Neutrophil (primary cell): ENCODE results near the gene FHL2.

ENCODE experiments used
- H3K27ac ChIP-seq: fragments of 200-600 bp; sonication (generic); 2 replicates; pipeline ENCODE4 v1.5.1; 2016; ENCODE audit warnings: mild to moderate bottlenecking, moderate library complexity
- H3K27me3 ChIP-seq: fragments of 200-600 bp; sonication (generic); 2 replicates; pipeline ENCODE4 v1.6.0; 2016; ENCODE audit warnings: mild to moderate bottlenecking
- H3K36me3 ChIP-seq: fragments of 200-600 bp; sonication (generic); 2 replicates; pipeline ENCODE4 v1.5.1; 2017
- H3K4me1 ChIP-seq, 2 experiments: fragments of 200-600 bp in 1 of 2; sonication (generic) in 1 of 2; 1 replicate in 1 of 2; 2 replicates in 1 of 2; pipeline versions ENCODE4 v1.5.1 to v1.6.1; 2013 to 2016; ENCODE audit warnings: low read depth in 1 of 2, low read length in 1 of 2, mild to moderate bottlenecking in 1 of 2, moderate library complexity in 1 of 2; ENCODE audit not compliant: control insufficient read depth in 1 of 2, insufficient read depth in 1 of 2
- H3K4me3 ChIP-seq, 2 experiments: fragments of 200-600 bp in 1 of 2; sonication (generic) in 1 of 2; 1 replicate in 1 of 2; 2 replicates in 1 of 2; pipeline ENCODE4 v1.5.1; 2013 to 2016; ENCODE audit warnings: low read depth in 1 of 2, low read length in 1 of 2, mild to moderate bottlenecking in 1 of 2, moderate library complexity in 1 of 2
- H3K9me3 ChIP-seq: fragments of 200-600 bp; sonication (generic); 2 replicates; pipeline ENCODE4 v1.5.1; 2016
- TF ChIP-seq, protein P1 (sequence below): fragments of 200-600 bp; sonication (generic); IDR thresholded peaks from 2 replicates; pipeline ENCODE4 v1.5.1; 2016; ENCODE audit warnings: antibody characterized with exemption

The FHL2 gene

DNA sequence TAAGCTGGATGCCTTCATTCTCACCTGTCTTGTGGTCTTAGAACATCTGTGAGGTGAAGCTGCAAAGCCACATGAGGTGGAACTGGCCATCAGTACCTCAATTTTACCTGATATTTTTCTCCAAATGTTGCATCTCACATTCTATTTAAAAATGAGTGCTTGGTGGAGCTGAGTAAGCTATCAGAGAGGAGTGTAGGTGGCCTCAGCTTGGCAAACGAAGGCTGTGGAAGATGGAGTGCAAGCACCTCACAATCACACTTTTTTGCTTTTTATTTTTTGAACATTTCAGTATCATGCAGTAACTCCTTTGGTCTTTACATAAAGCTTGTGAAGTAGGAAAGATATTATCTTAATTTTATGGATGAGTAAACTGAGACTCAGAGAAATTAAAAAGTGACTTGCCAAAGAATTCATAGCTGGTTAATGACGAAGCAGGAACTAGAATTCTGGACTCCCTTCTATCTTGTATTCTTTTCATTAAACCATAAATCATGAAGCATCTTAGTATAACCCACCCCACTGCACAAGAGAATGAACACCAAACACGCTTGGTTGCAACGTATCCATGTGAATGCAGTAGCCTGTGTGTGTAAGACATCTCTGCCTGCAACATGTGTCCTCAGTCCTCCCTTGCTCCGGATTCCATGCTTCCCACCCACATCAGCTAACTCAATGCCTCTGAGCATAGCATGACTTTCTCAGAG, 34.3 kb downstream of the FHL2 start:
- peaks cover 0 to 2% of the 10 kb centered on the region in 2 experiments for H3K4me1 ChIP-seq

DNA sequence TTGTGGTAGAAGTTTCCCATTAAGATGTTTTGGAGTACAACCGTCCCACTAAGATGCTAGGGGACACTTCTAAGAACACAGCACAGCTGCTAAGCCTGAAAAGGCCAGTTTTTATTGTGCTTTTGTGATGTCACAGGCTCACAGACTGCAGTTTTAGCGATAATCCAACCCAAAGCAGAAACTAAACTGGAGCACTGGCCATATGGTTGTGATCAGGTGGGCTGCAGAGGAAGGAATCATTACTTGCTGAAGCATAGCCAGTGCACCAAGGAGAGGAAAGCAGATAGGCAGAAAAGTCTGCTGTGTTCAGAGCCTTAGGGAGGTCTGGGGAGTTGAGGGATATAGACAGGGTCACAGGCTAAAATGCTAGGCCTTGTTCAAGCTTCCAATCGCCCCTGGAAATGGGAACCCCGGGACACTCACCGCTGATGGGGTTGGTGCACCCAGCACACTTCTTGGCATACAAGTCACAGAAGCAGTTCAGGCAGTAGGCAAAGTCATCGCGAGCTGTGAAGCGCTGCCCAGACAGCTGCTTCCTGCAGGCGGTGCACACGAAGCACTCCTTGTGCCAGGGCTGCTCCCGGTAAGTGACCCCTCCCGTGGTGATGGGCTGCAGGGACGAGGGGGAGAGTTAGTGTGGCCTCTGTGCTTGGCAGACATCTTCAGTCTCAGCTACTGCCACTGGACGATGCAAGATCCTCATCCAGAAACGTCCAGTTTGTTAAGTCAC, 35.8 kb downstream of the FHL2 start:
- Histone ChIP-seq H3K27me3 (peaks cover 11% of the 10 kb centered on the region), H3K4me3 (no peak overlapping the region), H3K27ac (no peak overlapping the region), H3K4me1 (peaks cover 0 to 5% of the 10 kb centered on the region in 2 experiments), H3K9me3 (no peaks in the 10 kb centered on the region), H3K36me3 (peaks cover 31% of the 10 kb centered on the region)
- TF ChIP-seq, protein P1, sequence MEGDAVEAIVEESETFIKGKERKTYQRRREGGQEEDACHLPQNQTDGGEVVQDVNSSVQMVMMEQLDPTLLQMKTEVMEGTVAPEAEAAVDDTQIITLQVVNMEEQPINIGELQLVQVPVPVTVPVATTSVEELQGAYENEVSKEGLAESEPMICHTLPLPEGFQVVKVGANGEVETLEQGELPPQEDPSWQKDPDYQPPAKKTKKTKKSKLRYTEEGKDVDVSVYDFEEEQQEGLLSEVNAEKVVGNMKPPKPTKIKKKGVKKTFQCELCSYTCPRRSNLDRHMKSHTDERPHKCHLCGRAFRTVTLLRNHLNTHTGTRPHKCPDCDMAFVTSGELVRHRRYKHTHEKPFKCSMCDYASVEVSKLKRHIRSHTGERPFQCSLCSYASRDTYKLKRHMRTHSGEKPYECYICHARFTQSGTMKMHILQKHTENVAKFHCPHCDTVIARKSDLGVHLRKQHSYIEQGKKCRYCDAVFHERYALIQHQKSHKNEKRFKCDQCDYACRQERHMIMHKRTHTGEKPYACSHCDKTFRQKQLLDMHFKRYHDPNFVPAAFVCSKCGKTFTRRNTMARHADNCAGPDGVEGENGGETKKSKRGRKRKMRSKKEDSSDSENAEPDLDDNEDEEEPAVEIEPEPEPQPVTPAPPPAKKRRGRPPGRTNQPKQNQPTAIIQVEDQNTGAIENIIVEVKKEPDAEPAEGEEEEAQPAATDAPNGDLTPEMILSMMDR, result no peak

More for the DNA sequence above, 34.3 kb downstream of the FHL2 start:
- no peak overlapping the region for H3K4me3 ChIP-seq
- H3K27ac ChIP-seq, result no peak overlapping the region
- TF ChIP-seq, protein P1, result no peak
- H3K27me3 ChIP-seq, result peaks cover 11% of the 10 kb centered on the region
- H3K36me3 ChIP-seq, result peaks cover 19% of the 10 kb centered on the region
- H3K9me3 ChIP-seq, result no peaks in the 10 kb centered on the region

DNA sequence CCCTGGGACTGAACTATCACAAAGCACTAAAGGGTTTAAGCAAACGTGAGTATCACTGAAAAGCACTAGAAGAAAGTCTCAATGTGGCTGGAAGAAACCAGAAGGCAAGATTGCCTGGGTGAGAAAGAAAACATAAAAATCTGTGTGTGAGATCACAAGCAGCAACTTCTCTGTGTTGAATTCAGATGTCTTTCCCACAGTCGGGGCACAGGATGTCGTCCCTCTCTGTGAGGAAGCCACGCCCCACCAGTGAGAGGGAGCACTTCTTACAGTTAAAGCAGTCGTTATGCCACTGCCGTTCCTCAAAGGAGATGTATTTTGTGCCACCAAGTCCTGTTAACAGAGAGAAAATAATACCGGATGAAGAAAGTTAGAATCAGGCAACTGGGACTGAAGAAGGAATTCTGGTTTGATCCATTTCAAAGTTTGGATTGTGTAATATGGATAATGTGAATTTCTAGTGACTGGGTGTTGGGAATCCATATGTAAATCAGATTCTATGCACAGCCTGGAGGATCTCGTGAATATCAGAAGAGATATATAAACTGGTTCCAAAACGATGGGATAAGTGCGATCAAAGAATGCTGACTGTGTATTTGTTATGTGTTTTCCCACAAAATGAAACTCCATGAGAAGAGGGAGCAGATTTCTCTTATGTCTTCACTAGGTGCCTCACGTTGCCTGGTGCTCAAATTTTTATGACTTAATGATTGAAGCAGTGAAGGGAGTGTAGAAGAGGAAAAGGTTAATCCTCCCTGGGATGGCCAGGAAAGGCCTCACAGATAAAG, 37.6 kb downstream of the FHL2 start:
- H3K36me3 ChIP-seq, result peaks cover 36% of the 10 kb centered on the region
- TF ChIP-seq, protein P1, result no peak
- peaks cover 11% of the 10 kb centered on the region for H3K27me3 ChIP-seq
- H3K9me3 ChIP-seq, result no peaks in the 10 kb centered on the region
- H3K4me1 ChIP-seq, result peaks cover 0 to 5% of the 10 kb centered on the region in 2 experiments
- no peak overlapping the region for H3K4me3 ChIP-seq
- H3K27ac ChIP-seq, result no peak overlapping the region

DNA sequence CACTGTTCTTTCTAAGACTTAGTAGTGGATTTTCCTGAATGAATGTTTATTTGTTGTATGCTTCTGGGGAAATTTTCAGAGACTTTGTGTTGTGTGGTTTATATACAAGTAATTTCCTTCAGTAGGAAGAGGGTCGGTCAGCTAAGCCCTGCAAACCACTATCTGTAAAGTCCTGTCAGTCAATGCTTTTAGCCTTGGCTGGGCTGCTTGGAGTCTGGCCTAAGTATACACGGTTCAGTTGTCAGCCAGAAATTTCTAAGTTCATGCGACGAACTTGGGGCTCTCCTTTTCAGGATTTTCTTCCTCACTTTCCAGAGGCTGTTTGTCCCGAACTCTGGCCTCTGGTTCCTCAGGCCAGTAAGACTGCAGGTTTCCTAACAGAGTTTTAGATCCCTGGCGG, 40.3 kb downstream of the FHL2 start:
- H3K27ac ChIP-seq, result no peak overlapping the region
- H3K4me3 ChIP-seq, result no peak overlapping the region

DNA sequence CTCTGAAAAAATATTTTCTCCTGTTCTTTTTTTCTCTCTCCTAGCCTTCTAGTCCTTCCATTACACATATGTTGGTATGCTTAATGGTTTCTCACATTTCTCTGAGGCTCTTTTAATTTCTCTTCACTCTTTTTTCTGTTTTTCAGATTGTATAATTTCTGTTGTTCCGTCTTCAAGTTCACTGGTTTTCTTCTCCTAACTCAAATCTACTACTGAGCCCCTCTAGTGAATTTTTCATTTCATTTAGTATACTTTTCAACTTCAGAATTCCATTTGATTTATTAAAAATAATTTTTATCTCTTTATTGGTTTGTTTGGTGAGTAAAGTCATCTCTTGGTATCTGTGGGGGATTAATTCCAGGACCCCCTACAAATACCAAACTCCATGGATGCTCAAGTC, 41.7 kb downstream of the FHL2 start:
- Histone ChIP-seq H3K9me3 (no peaks in the 10 kb centered on the region), H3K4me3 (no peak overlapping the region), H3K27ac (no peak overlapping the region), H3K4me1 (peaks cover 0 to 5% of the 10 kb centered on the region in 2 experiments), H3K36me3 (peaks cover 65% of the 10 kb centered on the region), H3K27me3 (no peaks in the 10 kb centered on the region)
- TF ChIP-seq, protein P1, result no peak

More for the DNA sequence above, 40.3 kb downstream of the FHL2 start:
- TF ChIP-seq, protein P1, result no peak
- Histone ChIP-seq H3K4me1 (peaks cover 0 to 5% of the 10 kb centered on the region in 2 experiments), H3K36me3 (peaks cover 57% of the 10 kb centered on the region), H3K9me3 (no peaks in the 10 kb centered on the region), H3K27me3 (peaks cover 9% of the 10 kb centered on the region)
